ENCODE results near the gene MARCHF2.

Gene MARCHF2

DNA sequence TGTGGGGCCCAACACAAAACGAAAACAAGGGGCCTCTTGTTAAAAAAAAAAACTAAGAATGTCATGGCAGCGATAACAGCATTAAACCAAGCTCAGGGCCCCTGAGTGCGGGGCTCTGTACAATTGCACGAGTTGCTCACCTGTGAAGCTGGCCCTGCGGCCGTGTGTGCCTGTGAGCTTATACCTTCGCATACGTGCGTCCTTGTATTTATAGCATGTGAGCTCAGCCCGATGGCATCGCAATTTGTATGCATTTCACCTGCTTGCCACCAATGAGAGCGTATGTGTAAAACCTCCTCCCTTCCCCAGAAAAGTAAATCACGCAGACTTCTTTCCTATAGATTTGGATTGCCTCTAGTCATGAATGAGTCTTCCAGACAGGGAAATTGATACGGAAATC is 48.8 kb downstream of the MARCHF2 start:
- H3K4me1 ChIP-seq (ENCODE audit: control insufficient read depth, insufficient read depth, low read length) = peaks cover 37% of the 10 kb centered on the region
- no peaks in the 10 kb centered on the region for H3K27me3 ChIP-seq (ENCODE audit: control insufficient read depth, insufficient read depth, low read length)
- H3K9ac ChIP-seq (ENCODE audit: low read length) = no peak overlapping the region
- no peaks in the 10 kb centered on the region for H3K9me3 ChIP-seq (ENCODE audit: control insufficient read depth, low read length)
- H3K4me3 ChIP-seq (ENCODE audit: low read length) = no peak overlapping the region
- peaks cover 6% of the 10 kb centered on the region for H3K36me3 ChIP-seq (ENCODE audit: control insufficient read depth, insufficient read depth, low read length)

DNA sequence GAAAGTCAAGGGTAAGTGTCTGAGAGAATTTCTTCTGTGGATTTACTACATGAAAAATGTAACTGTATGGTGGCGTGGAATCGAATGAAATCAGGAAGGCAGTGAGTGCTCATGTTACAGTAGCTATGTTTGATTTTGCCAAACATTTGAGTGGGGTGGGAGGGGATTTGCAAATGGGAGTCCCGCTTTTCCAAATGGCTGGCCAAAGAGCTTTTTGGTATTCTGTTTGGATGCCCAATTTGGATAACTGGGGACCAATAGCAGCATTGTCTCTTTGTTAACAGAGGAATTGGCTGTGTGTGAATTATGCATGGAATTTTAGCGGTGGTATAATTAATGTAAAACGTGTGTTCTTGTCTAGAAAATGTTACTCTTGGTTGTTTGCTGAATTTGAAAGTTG is 49.5 kb downstream of the MARCHF2 start:
- Histone ChIP-seq H3K36me3 (ENCODE audit: control insufficient read depth, insufficient read depth, low read length) (peaks cover 6% of the 10 kb centered on the region), H3K4me3 (ENCODE audit: low read length) (no peak overlapping the region), H3K9ac (ENCODE audit: low read length) (no peak overlapping the region), H3K9me3 (ENCODE audit: control insufficient read depth, low read length) (no peaks in the 10 kb centered on the region), H3K4me1 (ENCODE audit: control insufficient read depth, insufficient read depth, low read length) (peaks cover 33% of the 10 kb centered on the region), H3K27me3 (ENCODE audit: control insufficient read depth, insufficient read depth, low read length) (no peaks in the 10 kb centered on the region)

DNA sequence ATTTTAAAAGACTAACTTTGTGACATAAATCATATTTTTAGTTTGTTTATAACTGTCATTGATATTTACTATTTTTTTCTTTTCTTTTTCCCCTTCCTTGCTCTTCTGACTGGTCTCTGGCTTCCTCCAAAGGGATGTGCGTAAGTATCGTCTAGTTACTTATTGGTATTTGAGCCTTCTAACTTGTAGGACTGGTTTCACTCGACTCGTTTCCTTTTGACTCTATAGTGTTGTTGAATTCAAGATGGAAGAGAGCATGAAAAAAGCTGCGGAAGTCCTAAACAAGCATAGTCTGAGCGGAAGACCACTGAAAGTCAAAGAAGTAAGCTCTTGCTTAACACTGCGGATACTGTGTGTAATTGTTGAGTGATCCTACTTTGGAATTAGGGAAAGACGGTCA is 50.3 kb downstream of the MARCHF2 start:
- H3K36me3 ChIP-seq (ENCODE audit: control insufficient read depth, insufficient read depth, low read length) = peaks cover 8% of the 10 kb centered on the region
- H3K4me1 ChIP-seq (ENCODE audit: control insufficient read depth, insufficient read depth, low read length) = peaks cover 25% of the 10 kb centered on the region
- no peak overlapping the region for H3K4me3 ChIP-seq (ENCODE audit: low read length)
- H3K27me3 ChIP-seq (ENCODE audit: control insufficient read depth, insufficient read depth, low read length) = no peaks in the 10 kb centered on the region
- H3K9ac ChIP-seq (ENCODE audit: low read length) = no peak overlapping the region
- H3K9me3 ChIP-seq (ENCODE audit: control insufficient read depth, low read length) = no peaks in the 10 kb centered on the region

DNA sequence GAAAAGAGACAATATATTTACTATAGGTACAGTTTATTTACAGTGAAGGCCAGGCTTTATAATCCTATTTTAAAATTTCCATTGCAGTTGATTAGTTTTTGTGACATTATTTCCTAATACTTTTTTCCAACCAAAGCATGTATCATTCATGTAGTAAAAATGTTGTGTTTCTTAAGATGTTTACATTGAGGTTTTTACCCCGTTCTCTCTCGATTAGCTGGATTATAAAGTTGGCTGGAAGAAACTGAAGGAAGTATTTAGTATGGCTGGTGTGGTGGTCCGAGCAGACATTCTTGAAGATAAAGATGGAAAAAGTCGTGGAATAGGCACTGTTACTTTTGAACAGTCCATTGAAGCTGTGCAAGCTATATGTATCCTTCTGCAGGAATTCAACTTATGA is 52.9 kb downstream of the MARCHF2 start:
- Histone ChIP-seq H3K4me3 (ENCODE audit: low read length) (no peak overlapping the region), H3K9me3 (ENCODE audit: control insufficient read depth, low read length) (no peaks in the 10 kb centered on the region), H3K9ac (ENCODE audit: low read length) (no peak overlapping the region), H3K27me3 (ENCODE audit: control insufficient read depth, insufficient read depth, low read length) (no peaks in the 10 kb centered on the region), H3K4me1 (ENCODE audit: control insufficient read depth, insufficient read depth, low read length) (no peaks in the 10 kb centered on the region), H3K36me3 (ENCODE audit: control insufficient read depth, insufficient read depth, low read length) (peaks cover 33% of the 10 kb centered on the region)

DNA sequence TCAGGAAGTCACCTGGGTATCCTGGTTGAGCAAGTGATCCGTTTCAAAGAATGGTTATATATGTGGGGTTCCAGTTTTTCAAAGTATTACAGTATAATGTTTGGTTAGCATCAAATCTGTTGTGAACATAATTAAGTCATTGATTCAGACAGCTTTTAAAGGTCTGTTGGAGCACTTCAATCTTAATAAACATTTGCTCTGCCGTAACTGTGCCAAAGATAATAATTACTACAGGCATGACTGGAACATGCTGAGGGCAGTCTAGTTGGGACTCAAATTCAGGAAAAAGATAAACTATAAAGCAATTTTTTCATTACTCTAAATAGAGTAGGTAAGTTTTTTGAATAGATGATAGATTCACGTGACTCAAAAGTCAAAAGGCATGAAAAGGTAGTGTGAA is 55.0 kb downstream of the MARCHF2 start:
- H3K9ac ChIP-seq (ENCODE audit: low read length) = no peak overlapping the region
- H3K36me3 ChIP-seq (ENCODE audit: control insufficient read depth, insufficient read depth, low read length) = peaks cover 38% of the 10 kb centered on the region
- no peak overlapping the region for H3K4me3 ChIP-seq (ENCODE audit: low read length)
- no peaks in the 10 kb centered on the region for H3K27me3 ChIP-seq (ENCODE audit: control insufficient read depth, insufficient read depth, low read length)
- H3K4me1 ChIP-seq (ENCODE audit: control insufficient read depth, insufficient read depth, low read length) = no peaks in the 10 kb centered on the region
- H3K9me3 ChIP-seq (ENCODE audit: control insufficient read depth, low read length) = no peaks in the 10 kb centered on the region

DNA sequence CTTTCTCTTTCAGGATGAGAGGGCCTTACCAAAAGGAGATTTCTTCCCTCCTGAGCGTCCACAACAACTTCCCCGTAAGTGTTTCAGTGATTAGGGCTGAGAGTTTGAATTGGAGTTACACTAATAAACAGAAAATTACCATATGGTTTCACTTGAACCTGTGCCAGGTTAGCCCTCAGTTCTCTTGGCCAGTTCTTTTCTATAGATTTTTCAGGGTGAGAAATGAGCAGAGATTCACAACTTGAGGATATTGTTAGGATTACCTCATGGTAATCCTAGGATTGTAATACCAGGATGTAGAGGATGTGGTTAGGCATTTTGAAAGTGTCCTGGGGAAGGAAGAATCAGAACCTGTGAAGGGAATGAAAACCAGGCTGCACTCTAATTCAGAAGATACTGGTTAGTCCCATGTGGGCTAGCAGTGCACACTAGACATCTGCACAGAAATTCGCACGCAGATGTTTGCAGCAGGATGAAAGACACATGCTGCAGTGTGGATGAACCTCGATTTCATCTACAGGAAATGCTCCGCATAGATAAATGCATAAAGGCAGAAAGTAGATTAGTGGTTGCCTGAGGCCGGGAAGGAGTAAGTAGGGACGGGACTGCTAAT is 55.8 kb downstream of the MARCHF2 start:
- Histone ChIP-seq H3K4me1 (ENCODE audit: control insufficient read depth, insufficient read depth, low read length) (no peaks in the 10 kb centered on the region), H3K4me3 (ENCODE audit: low read length) (no peak overlapping the region), H3K36me3 (ENCODE audit: control insufficient read depth, insufficient read depth, low read length) (peaks cover 38% of the 10 kb centered on the region), H3K27me3 (ENCODE audit: control insufficient read depth, insufficient read depth, low read length) (no peaks in the 10 kb centered on the region), H3K9ac (ENCODE audit: low read length) (no peak overlapping the region), H3K9me3 (ENCODE audit: control insufficient read depth, low read length) (no peaks in the 10 kb centered on the region)

DNA sequence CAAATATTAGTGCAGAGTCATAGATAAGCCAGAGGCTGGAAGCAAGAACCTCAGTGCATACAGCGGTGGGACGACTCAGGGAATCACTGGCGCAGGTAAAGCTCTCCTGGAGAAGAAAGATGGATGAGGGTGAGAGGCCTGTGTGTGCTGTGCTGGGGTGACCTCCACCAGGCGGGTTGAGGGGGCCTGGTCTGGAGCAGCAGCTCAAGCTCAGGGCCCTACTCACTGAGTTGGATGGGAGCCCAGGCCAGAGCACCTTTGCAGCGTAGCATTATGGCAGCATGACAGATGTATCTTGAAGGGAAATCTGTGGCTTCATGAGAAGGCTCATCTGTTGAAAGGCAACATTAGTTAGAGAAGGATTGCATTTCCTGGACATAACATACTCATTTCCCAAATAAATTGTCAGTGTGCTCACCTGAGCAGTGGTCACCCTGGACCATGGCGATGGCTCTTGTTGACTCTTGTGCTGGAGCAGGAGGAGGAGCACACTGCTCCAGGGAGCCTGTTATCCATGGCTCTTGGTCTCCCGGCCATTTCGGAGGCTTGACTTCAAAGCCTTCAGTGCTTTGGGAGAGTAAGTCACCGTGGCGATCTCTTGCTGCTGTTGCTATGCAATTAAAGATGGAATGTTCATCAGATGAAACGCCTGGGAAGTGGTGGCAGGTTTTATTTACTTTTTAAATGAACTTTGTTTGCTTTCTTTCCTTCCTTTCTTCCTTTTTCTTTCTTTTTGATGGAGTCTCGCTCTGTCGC is 56.7 kb downstream of the MARCHF2 start:
- Histone ChIP-seq H3K27me3 (ENCODE audit: control insufficient read depth, insufficient read depth, low read length) (no peaks in the 10 kb centered on the region), H3K4me3 (ENCODE audit: low read length) (no peak overlapping the region), H3K4me1 (ENCODE audit: control insufficient read depth, insufficient read depth, low read length) (no peaks in the 10 kb centered on the region), H3K36me3 (ENCODE audit: control insufficient read depth, insufficient read depth, low read length) (peaks cover 37% of the 10 kb centered on the region), H3K9ac (ENCODE audit: low read length) (no peak overlapping the region), H3K9me3 (ENCODE audit: control insufficient read depth, low read length) (no peaks in the 10 kb centered on the region)

DNA sequence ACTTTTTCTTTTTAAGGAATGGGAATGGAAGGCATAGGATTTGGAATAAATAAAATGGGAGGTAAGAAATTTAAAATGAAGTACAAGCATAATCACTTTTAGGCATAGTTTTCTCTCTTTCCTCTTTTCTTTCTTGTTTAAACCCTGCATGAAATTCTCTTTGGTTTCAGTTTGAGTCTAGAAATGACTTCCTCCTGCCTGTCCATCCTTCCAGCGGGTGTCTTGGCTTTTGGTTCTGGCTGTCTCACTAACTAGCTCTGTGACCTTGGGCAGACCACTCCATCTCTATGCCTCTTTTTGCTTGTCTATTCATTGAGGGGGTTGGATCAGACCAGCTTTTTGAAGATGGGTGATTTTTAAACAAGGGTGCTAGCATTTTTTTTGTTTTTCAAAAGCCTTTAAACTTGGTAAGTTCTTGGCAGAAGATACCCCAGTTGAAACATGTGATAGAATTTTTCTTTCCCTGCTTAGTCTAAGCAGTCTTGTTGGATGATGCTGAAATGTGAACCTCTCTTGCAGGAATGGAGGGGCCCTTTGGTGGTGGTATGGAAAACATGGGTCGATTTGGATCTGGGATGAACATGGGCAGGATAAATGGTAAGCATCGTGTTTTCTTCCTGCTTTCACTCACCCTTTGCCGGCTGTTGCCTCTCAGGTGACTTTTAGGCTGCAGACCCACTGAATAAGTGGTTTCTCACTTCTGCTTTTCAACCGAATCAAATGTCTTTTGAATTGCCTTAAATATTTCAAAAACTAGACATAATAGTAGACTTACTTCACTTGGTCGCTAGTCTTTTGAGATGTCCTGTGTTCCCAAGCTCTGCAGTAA is 60.8 kb downstream of the MARCHF2 start:
- no peaks in the 10 kb centered on the region for H3K9me3 ChIP-seq (ENCODE audit: control insufficient read depth, low read length)
- H3K4me3 ChIP-seq (ENCODE audit: low read length) = no peak overlapping the region
- peaks cover 39% of the 10 kb centered on the region for H3K36me3 ChIP-seq (ENCODE audit: control insufficient read depth, insufficient read depth, low read length)
- no peak overlapping the region for H3K9ac ChIP-seq (ENCODE audit: low read length)
- H3K4me1 ChIP-seq (ENCODE audit: control insufficient read depth, insufficient read depth, low read length) = no peaks in the 10 kb centered on the region
- no peaks in the 10 kb centered on the region for H3K27me3 ChIP-seq (ENCODE audit: control insufficient read depth, insufficient read depth, low read length)

DNA sequence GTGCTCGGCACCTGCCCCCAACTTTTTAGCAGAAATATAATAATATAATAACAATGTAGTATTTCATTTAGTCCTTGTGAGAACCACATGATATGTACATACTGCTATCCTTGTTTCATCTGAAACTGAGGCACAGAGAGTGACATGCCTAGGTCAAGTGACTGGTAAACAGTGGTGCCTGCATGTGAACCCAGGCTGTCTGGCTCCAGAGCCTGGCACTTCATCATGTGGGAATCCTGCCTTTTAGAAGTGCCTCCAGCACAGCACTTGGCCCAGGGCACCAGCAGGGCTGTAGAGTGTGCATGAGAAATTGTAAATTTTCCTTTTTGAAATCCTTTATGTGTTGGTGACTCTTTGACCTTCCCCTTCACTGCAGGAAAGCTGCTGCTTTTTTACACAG is 61.9 kb downstream of the MARCHF2 start:
- peaks cover 28% of the 10 kb centered on the region for H3K36me3 ChIP-seq (ENCODE audit: control insufficient read depth, insufficient read depth, low read length)
- H3K4me1 ChIP-seq (ENCODE audit: control insufficient read depth, insufficient read depth, low read length) = no peaks in the 10 kb centered on the region
- H3K27me3 ChIP-seq (ENCODE audit: control insufficient read depth, insufficient read depth, low read length) = no peaks in the 10 kb centered on the region
- no peak overlapping the region for H3K9ac ChIP-seq (ENCODE audit: low read length)
- no peak overlapping the region for H3K4me3 ChIP-seq (ENCODE audit: low read length)
- H3K9me3 ChIP-seq (ENCODE audit: control insufficient read depth, low read length) = no peaks in the 10 kb centered on the region

DNA sequence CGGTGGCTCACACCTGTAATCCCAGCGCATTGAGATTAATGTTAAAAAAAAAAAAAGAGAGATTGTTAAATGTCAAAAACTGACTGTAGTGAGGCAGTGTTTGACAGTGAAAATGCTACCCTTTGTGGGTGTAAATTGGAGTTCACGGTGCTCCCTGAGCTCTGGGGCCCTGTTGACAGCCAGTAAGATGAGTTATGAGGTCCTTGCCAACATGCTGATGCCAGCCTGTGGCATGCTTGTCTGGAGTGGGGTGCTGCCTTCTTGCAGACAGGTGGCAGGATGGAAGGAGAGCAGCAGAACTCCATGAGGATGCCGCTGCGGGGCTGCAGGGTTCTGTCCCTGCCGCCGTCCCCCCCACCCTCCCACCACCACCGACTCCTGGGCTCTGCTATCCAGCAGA is 63.4 kb downstream of the MARCHF2 start:
- H3K4me1 ChIP-seq (ENCODE audit: control insufficient read depth, insufficient read depth, low read length) = peaks cover 12% of the 10 kb centered on the region
- H3K4me3 ChIP-seq (ENCODE audit: low read length) = no peak overlapping the region
- H3K27me3 ChIP-seq (ENCODE audit: control insufficient read depth, insufficient read depth, low read length) = no peaks in the 10 kb centered on the region
- no peaks in the 10 kb centered on the region for H3K9me3 ChIP-seq (ENCODE audit: control insufficient read depth, low read length)
- H3K9ac ChIP-seq (ENCODE audit: low read length) = no peak overlapping the region
- H3K36me3 ChIP-seq (ENCODE audit: control insufficient read depth, insufficient read depth, low read length) = peaks cover 18% of the 10 kb centered on the region

DNA sequence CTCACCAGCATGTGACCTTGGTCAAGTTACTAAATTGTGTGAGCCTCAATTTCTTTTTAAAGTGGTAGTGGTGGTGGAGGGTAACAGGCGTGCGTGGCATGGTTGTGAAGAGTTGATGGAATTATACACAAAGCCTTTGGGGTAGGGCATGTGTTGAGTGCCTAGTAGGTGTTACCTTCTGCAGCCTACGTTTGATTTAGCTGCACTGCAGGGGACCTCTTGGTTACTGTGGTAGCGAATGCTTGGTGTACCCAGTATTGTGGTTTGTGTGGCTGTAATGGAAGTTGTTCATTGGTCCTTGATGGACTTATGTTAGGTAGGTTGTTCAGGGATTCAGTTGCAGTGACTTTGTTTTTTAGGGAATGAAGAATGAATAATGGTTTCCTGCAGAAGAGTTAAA is 64.8 kb downstream of the MARCHF2 start:
- Histone ChIP-seq H3K4me3 (ENCODE audit: low read length) (no peak overlapping the region), H3K4me1 (ENCODE audit: control insufficient read depth, insufficient read depth, low read length) (peaks cover 12% of the 10 kb centered on the region), H3K27me3 (ENCODE audit: control insufficient read depth, insufficient read depth, low read length) (no peaks in the 10 kb centered on the region), H3K9ac (ENCODE audit: low read length) (no peak overlapping the region), H3K9me3 (ENCODE audit: control insufficient read depth, low read length) (no peaks in the 10 kb centered on the region), H3K36me3 (ENCODE audit: control insufficient read depth, insufficient read depth, low read length) (peaks cover 22% of the 10 kb centered on the region)

DNA sequence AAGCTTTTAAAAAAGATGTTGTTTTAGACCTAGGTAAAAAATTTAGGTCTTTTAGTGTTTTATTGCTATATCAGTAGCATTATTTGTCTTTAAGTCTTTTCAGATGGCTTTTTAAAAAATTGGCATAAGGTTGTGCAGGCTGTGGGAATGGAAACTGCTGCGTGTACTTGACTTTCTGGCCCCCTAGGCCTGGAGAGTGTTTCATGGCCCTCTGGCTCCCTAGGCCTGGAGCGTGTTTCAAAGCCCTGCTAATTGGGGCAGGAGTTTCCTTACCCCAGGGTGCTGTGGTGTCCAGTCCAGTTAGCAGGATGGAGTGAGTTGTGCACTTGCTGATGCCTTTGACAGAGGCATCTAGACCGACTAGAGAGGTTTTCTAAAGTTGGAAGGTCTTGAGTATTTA is 65.5 kb downstream of the MARCHF2 start:
- Histone ChIP-seq H3K9me3 (ENCODE audit: control insufficient read depth, low read length) (no peaks in the 10 kb centered on the region), H3K4me3 (ENCODE audit: low read length) (no peak overlapping the region), H3K4me1 (ENCODE audit: control insufficient read depth, insufficient read depth, low read length) (peaks cover 12% of the 10 kb centered on the region), H3K9ac (ENCODE audit: low read length) (no peak overlapping the region), H3K27me3 (ENCODE audit: control insufficient read depth, insufficient read depth, low read length) (no peaks in the 10 kb centered on the region), H3K36me3 (ENCODE audit: control insufficient read depth, insufficient read depth, low read length) (peaks cover 25% of the 10 kb centered on the region)

Measured in mucosa of stomach (tissue), 1 donor.